Measurements from ENCODE around the gene MX2.
"Not testable (repeated sequence)": the region's sequence is repeated elsewhere in the genome, so short reads cannot be mapped to it uniquely, and the experiment has no call there.

Gene MX2

GRCh38 chr21:41350436-41351155 is 11.2 kb upstream of the MX2 start:
- Histone ChIP-seq H3K4me1 (ENCODE audit: control insufficient read depth in 1 of 2, insufficient read depth in 2 of 2, low read length in 2 of 2) (no peaks in the 10 kb centered on the region), H3K4me3 (ENCODE audit: low read depth in 1 of 2, low read length in 2 of 2) (no peak overlapping the region), H3K27ac (ENCODE audit: low read depth, low read length) (no peak overlapping the region), H3K9ac (ENCODE audit: low read depth in 1 of 2, low read length in 2 of 2) (no peak overlapping the region), H3K27me3 (ENCODE audit: control insufficient read depth in 1 of 2, insufficient read depth in 2 of 2, low read length in 2 of 2) (no peaks in the 10 kb centered on the region), H3K36me3 (ENCODE audit: control insufficient read depth in 1 of 2, insufficient read depth in 2 of 2, low read length in 2 of 2) (peaks cover 3 to 52% of the 10 kb centered on the region in 2 donors), H3K9me3 (ENCODE audit: control insufficient read depth in 1 of 2, low read length in 2 of 2) (no peaks in the 10 kb centered on the region)

- H3K27ac ChIP-seq (ENCODE audit: low read depth, low read length): no peak overlapping the region
- H3K9me3 ChIP-seq (ENCODE audit: control insufficient read depth in 1 of 2, low read length in 2 of 2): no peaks in the 10 kb centered on the region
- H3K4me1 ChIP-seq (ENCODE audit: control insufficient read depth in 1 of 2, insufficient read depth in 2 of 2, low read length in 2 of 2): peaks cover 25 to 34% of the 10 kb centered on the region in 2 donors
Observed at GRCh38 chr21:41357546-41357945, 4.3 kb upstream of the MX2 start.

GRCh38 chr21:41358193-41359166 is 3.3 kb upstream of the MX2 start:
- peaks cover 33 to 40% of the 10 kb centered on the region in 2 donors for H3K4me1 ChIP-seq (ENCODE audit: control insufficient read depth in 1 of 2, insufficient read depth in 2 of 2, low read length in 2 of 2)
- no peak overlapping the region for H3K9ac ChIP-seq (ENCODE audit: low read depth in 1 of 2, low read length in 2 of 2)
- H3K36me3 ChIP-seq (ENCODE audit: control insufficient read depth in 1 of 2, insufficient read depth in 2 of 2, low read length in 2 of 2): peaks cover 0 to 6% of the 10 kb centered on the region in 2 donors
- H3K4me3 ChIP-seq (ENCODE audit: low read depth in 1 of 2, low read length in 2 of 2): no peak overlapping the region
- H3K27me3 ChIP-seq (ENCODE audit: control insufficient read depth in 1 of 2, insufficient read depth in 2 of 2, low read length in 2 of 2): no peaks in the 10 kb centered on the region
- no peaks in the 10 kb centered on the region for H3K9me3 ChIP-seq (ENCODE audit: control insufficient read depth in 1 of 2, low read length in 2 of 2)
- H3K27ac ChIP-seq (ENCODE audit: low read depth, low read length): no peak overlapping the region

More at GRCh38 chr21:41357546-41357945, 4.3 kb upstream of the MX2 start:
- H3K9ac ChIP-seq (ENCODE audit: low read depth in 1 of 2, low read length in 2 of 2): no peak overlapping the region
- H3K36me3 ChIP-seq (ENCODE audit: control insufficient read depth in 1 of 2, insufficient read depth in 2 of 2, low read length in 2 of 2): peaks cover 0 to 6% of the 10 kb centered on the region in 2 donors
- no peak overlapping the region for H3K4me3 ChIP-seq (ENCODE audit: low read depth in 1 of 2, low read length in 2 of 2)
- no peaks in the 10 kb centered on the region for H3K27me3 ChIP-seq (ENCODE audit: control insufficient read depth in 1 of 2, insufficient read depth in 2 of 2, low read length in 2 of 2)

- Histone ChIP-seq H3K36me3 (ENCODE audit: control insufficient read depth in 1 of 2, insufficient read depth in 2 of 2, low read length in 2 of 2) (peaks cover 0 to 6% of the 10 kb centered on the region in 2 donors), H3K4me1 (ENCODE audit: control insufficient read depth in 1 of 2, insufficient read depth in 2 of 2, low read length in 2 of 2) (peaks cover 40% of the 10 kb centered on the region in 2 donors), H3K9ac (ENCODE audit: low read depth in 1 of 2, low read length in 2 of 2) (no peak overlapping the region), H3K27me3 (ENCODE audit: control insufficient read depth in 1 of 2, insufficient read depth in 2 of 2, low read length in 2 of 2) (no peaks in the 10 kb centered on the region), H3K27ac (ENCODE audit: low read depth, low read length) (no peak overlapping the region), H3K4me3 (ENCODE audit: low read depth in 1 of 2, low read length in 2 of 2) (no peak overlapping the region), H3K9me3 (ENCODE audit: control insufficient read depth in 1 of 2, low read length in 2 of 2) (no peaks in the 10 kb centered on the region)
Observed at GRCh38 chr21:41359286-41359685, 2.5 kb upstream of the MX2 start.

GRCh38 chr21:41359754-41360071 is 2.1 kb upstream of the MX2 start:
- peak overlapping the region; percentile 50 for H3K27ac ChIP-seq (ENCODE audit: low read depth, low read length)
- H3K9me3 ChIP-seq (ENCODE audit: control insufficient read depth in 1 of 2, low read length in 2 of 2); H3K36me3 ChIP-seq (ENCODE audit: control insufficient read depth in 1 of 2, insufficient read depth in 2 of 2, low read length in 2 of 2); H3K27me3 ChIP-seq (ENCODE audit: control insufficient read depth in 1 of 2, insufficient read depth in 2 of 2, low read length in 2 of 2): not testable (repeated sequence)
- peak overlapping the region in 1 of 2 donors; percentile 31 for H3K4me3 ChIP-seq (ENCODE audit: low read depth in 1 of 2, low read length in 2 of 2)
- peak overlapping the region in 1 of 2 donors; percentile 6 for H3K9ac ChIP-seq (ENCODE audit: low read depth in 1 of 2, low read length in 2 of 2)
- peaks cover 40 to 42% of the 10 kb centered on the region in 2 donors for H3K4me1 ChIP-seq (ENCODE audit: control insufficient read depth in 1 of 2, insufficient read depth in 2 of 2, low read length in 2 of 2)

- H3K27me3 ChIP-seq (ENCODE audit: control insufficient read depth in 1 of 2, insufficient read depth in 2 of 2, low read length in 2 of 2): no peaks in the 10 kb centered on the region
- peak overlapping the region in 1 of 2 donors; percentile 31 for H3K4me3 ChIP-seq (ENCODE audit: low read depth in 1 of 2, low read length in 2 of 2)
- H3K9ac ChIP-seq (ENCODE audit: low read depth in 1 of 2, low read length in 2 of 2): peak overlapping the region; percentile 0 to 6
- peak overlapping the region; percentile 50 for H3K27ac ChIP-seq (ENCODE audit: low read depth, low read length)
- H3K36me3 ChIP-seq (ENCODE audit: control insufficient read depth in 1 of 2, insufficient read depth in 2 of 2, low read length in 2 of 2): peaks cover 0 to 6% of the 10 kb centered on the region in 2 donors
- H3K4me1 ChIP-seq (ENCODE audit: control insufficient read depth in 1 of 2, insufficient read depth in 2 of 2, low read length in 2 of 2): peaks cover 40 to 44% of the 10 kb centered on the region in 2 donors
- H3K9me3 ChIP-seq (ENCODE audit: control insufficient read depth in 1 of 2, low read length in 2 of 2): no peaks in the 10 kb centered on the region
Observed at GRCh38 chr21:41360072-41360821, 1.6 kb upstream of the MX2 start.

GRCh38 chr21:41361053-41361785 is 608 bp upstream of the MX2 start:
- H3K36me3 ChIP-seq (ENCODE audit: control insufficient read depth in 1 of 2, insufficient read depth in 2 of 2, low read length in 2 of 2): peaks cover 0 to 6% of the 10 kb centered on the region in 2 donors
- peak overlapping the region; percentile 68 to 74 for H3K4me3 ChIP-seq (ENCODE audit: low read depth in 1 of 2, low read length in 2 of 2)
- no peaks in the 10 kb centered on the region for H3K9me3 ChIP-seq (ENCODE audit: control insufficient read depth in 1 of 2, low read length in 2 of 2)
- no peaks in the 10 kb centered on the region for H3K27me3 ChIP-seq (ENCODE audit: control insufficient read depth in 1 of 2, insufficient read depth in 2 of 2, low read length in 2 of 2)
- H3K27ac ChIP-seq (ENCODE audit: low read depth, low read length): peak overlapping the region; percentile 68
- H3K4me1 ChIP-seq (ENCODE audit: control insufficient read depth in 1 of 2, insufficient read depth in 2 of 2, low read length in 2 of 2): peaks cover 43 to 44% of the 10 kb centered on the region in 2 donors
- H3K9ac ChIP-seq (ENCODE audit: low read depth in 1 of 2, low read length in 2 of 2): peak overlapping the region; percentile 72 to 87

- Histone ChIP-seq H3K9me3 (ENCODE audit: control insufficient read depth in 1 of 2, low read length in 2 of 2) (no peaks in the 10 kb centered on the region), H3K9ac (ENCODE audit: low read depth in 1 of 2, low read length in 2 of 2) (peak overlapping the region; percentile 72 to 87), H3K4me1 (ENCODE audit: control insufficient read depth in 1 of 2, insufficient read depth in 2 of 2, low read length in 2 of 2) (peaks cover 57 to 60% of the 10 kb centered on the region in 2 donors), H3K27ac (ENCODE audit: low read depth, low read length) (peak overlapping the region; percentile 93), H3K27me3 (ENCODE audit: control insufficient read depth in 1 of 2, insufficient read depth in 2 of 2, low read length in 2 of 2) (no peaks in the 10 kb centered on the region), H3K4me3 (ENCODE audit: low read depth in 1 of 2, low read length in 2 of 2) (peak overlapping the region; percentile 68 to 74), H3K36me3 (ENCODE audit: control insufficient read depth in 1 of 2, insufficient read depth in 2 of 2, low read length in 2 of 2) (peaks cover 0 to under 1% of the 10 kb centered on the region in 2 donors)
Observed at GRCh38 chr21:41362605-41363369, 960 bp downstream of the MX2 start.

Data from duodenal mucosa (tissue), 2 donors.